Measurements from ENCODE around the gene MLN. TPM values are rescaled to one million over a fixed set of nuclear protein-coding genes. Genes with fewer than 3 reads are reported as not detected.

The MLN gene
- total and polyA plus RNA-seq, 2 of the 4 experiments (the other 2 are of a cell fraction), result not detected

- DNase-seq (no peak), ATAC-seq (ENCODE audit: low read depth) (peak; percentile 10; the same call in 1 of the 2 replicates)
- BruUV-seq (replicated peaks), result no TSS peak
- Histone ChIP-seq H3K4me3 (ENCODE audit: insufficient read depth, low read depth, low read length) (no peak overlapping the region), H2BK5ac (ENCODE audit: low read depth, low read length, poor library complexity, severe bottlenecking) (no peak overlapping the region), H3K23ac (ENCODE audit: low read depth, low read length) (no peak overlapping the region), H2BK15ac (ENCODE audit: low read depth, low read length) (no peak overlapping the region), H3K4me2 (ENCODE audit: low read depth, low read length) (no peak overlapping the region), H3K14ac (replicated peaks; ENCODE audit: low read depth, low read length) (no peak overlapping the region), H3K27me3 (ENCODE audit: control insufficient read depth, insufficient read depth, low read length) (no peaks in the 10 kb centered on the region), H3K9me3 (ENCODE audit: control insufficient read depth, insufficient read depth, low read length) (no peaks in the 10 kb centered on the region), H2AK5ac (ENCODE audit: low read depth, low read length) (0 out of 2 replicates have a peak overlapping the region, but pooled peaks have one; percentile 30), H2AK9ac (replicated peaks; ENCODE audit: low read depth, low read length, poor library complexity) (peak overlapping the region; percentile 60), H3K79me1 (ENCODE audit: low read depth in 1 of 2, low read length in 2 of 2) (no peaks in the 10 kb centered on the region), H3K4me1 (ENCODE audit: control insufficient read depth, insufficient read depth, low read length) (peaks cover 16% of the 10 kb centered on the region; the same call in 1 of the 2 replicates), H2BK20ac (ENCODE audit: low read depth, low read length) (no peak overlapping the region), H2AFZ (replicated peaks; ENCODE audit: low read length, poor library complexity) (no peak overlapping the region), H3K4ac (ENCODE audit: low read depth, low read length) (no peak overlapping the region; the same call in 1 of the 2 replicates), H4K91ac (ENCODE audit: insufficient read depth, low read depth, low read length) (no peak overlapping the region), H3K9ac (ENCODE audit: low read depth, low read length) (no peak overlapping the region), H3K56ac (ENCODE audit: extremely low read depth, insufficient read depth, low read length) (no peak overlapping the region), H4K8ac (ENCODE audit: low read depth in 2 of 2, low read length in 2 of 2) (no peak overlapping the region), H4K20me1 (ENCODE audit: insufficient read depth, low read length) (peaks cover 5% of the 10 kb centered on the region), H3K18ac (ENCODE audit: low read depth, low read length) (no peak overlapping the region), H4K5ac (ENCODE audit: low read depth, low read length) (no peak overlapping the region), H3K27ac (ENCODE audit: insufficient read depth, low read length) (no peak overlapping the region), H2BK120ac (ENCODE audit: low read depth, low read length) (no peak overlapping the region), H3K36me3 (ENCODE audit: control insufficient read depth, insufficient read depth, low read length) (no peaks in the 10 kb centered on the region), H3K9me1 (ENCODE audit: insufficient read depth, low read length) (no peaks in the 10 kb centered on the region)
- dilution Hi-C loops (cut with HindIII; ENCODE audit: low sequenced_read_pairs, unreplicated experiment), result no loop called here
- in situ Hi-C loops (cut with MboI; ENCODE audit: low sequenced_read_pairs), result no loop called here
- ChIA-PET POLR2A (ENCODE audit: unreplicated experiment) (no interaction called here), CTCF (interaction anchor here (1.4 kb wide), 1 partner anchor 271 kb away, joined by 3 read pairs; no protein-coding TSS in a partner anchor)
- no peak for TF ChIP-seq POLR2A (IDR thresholded peaks at IDR 0.05; ENCODE audit: low read depth, low read length)
- no peak for TF ChIP-seq MXI1 (IDR thresholded peaks at IDR 0.05; ENCODE audit: borderline replicate concordance, low read depth, low read length)
- no peak for TF ChIP-seq ELK1 (IDR thresholded peaks at IDR 0.05; ENCODE audit: borderline replicate concordance, low read depth, low read length)
- no peak for TF ChIP-seq SMC3 (IDR thresholded peaks at IDR 0.05; ENCODE audit: low read depth, low read length)
- TF ChIP-seq NFE2L2 (IDR thresholded peaks at IDR 0.05; ENCODE audit: low read depth, low read length), result no peak
- TF ChIP-seq CTCF (conservative IDR thresholded peaks at IDR 0.05; ENCODE audit: low read depth, low read length), result no peak
- no peak for TF ChIP-seq RAD21 (IDR thresholded peaks at IDR 0.05; ENCODE audit: low read length)
- no peak for TF ChIP-seq FOS (IDR thresholded peaks at IDR 0.05; ENCODE audit: low read depth, low read length)
- no peak for TF ChIP-seq BHLHE40 (IDR thresholded peaks at IDR 0.05; ENCODE audit: low read depth, low read length)
- WGBS, 2 experiments (ENCODE audit: extremely low coverage in 2 of 2, insufficient read length in 1 of 2), result no CpG with 5 or more reads among the region's 3 CpGs
- intact Hi-C loops (cut with micrococcal nuclease), result no loop called here
Measured at GRCh38 chr6:33757113-33757512, 46.7 kb downstream of the MLN start.
